ENCODE results near the gene RALGAPA2.

RALGAPA2 gene

DNA sequence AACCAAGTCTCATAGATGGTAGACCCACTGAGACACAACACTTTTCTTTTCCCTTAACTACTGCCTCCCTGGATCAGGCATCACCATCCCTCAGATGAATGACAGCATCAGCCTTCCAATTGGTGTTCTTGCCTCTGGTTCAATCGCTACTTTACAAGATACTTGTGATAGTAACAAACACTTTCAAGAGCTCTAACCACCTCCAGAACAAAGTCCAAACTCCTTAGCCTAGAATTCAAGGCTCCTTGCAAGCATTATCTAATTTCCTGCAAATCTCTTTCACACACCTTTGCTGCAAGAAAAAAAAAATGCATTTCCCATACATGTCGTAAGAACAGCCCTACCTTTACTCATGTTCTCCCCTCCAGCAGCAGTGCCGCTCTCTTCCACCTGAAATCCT, 33.1 kb downstream of the RALGAPA2 start:
- TF ChIP-seq SNAI2 (CRISPR knock-in tag; IDR thresholded peaks at IDR 0.05) (no peak), POU6F1 (CRISPR knock-in tag; IDR thresholded peaks at IDR 0.05; ENCODE audit: borderline replicate concordance, low read depth) (no peak), ZNF8 (CRISPR knock-in tag; IDR thresholded peaks at IDR 0.05) (no peak), RARB (CRISPR knock-in tag; IDR thresholded peaks at IDR 0.05) (no peak), CSDC2 (CRISPR knock-in tag; IDR thresholded peaks at IDR 0.05) (no peak), ZNF70 (CRISPR knock-in tag; IDR thresholded peaks at IDR 0.05) (no peak), PPARA (CRISPR knock-in tag; IDR thresholded peaks at IDR 0.05; ENCODE audit: borderline replicate concordance) (no peak), TOX (CRISPR knock-in tag; IDR thresholded peaks at IDR 0.05; ENCODE audit: borderline replicate concordance) (no peak), TCF4 (CRISPR knock-in tag; IDR thresholded peaks at IDR 0.05; ENCODE audit: borderline replicate concordance) (no peak), GLIS3 (CRISPR knock-in tag; IDR thresholded peaks at IDR 0.05) (no peak), OSR1 (CRISPR knock-in tag; IDR thresholded peaks at IDR 0.05) (no peak), ISL1 (CRISPR knock-in tag; IDR thresholded peaks at IDR 0.05) (no peak), BACH2 (CRISPR knock-in tag; IDR thresholded peaks at IDR 0.05; ENCODE audit: borderline replicate concordance) (no peak), ZFP3 (CRISPR knock-in tag; IDR thresholded peaks at IDR 0.05) (no peak), ZFP30 (CRISPR knock-in tag; IDR thresholded peaks at IDR 0.05) (no peak), TSHZ2 (CRISPR knock-in tag; IDR thresholded peaks at IDR 0.05) (no peak), ZC3H10 (CRISPR knock-in tag; IDR thresholded peaks at IDR 0.05) (no peak)
- TF ChIP-seq, protein P1, sequence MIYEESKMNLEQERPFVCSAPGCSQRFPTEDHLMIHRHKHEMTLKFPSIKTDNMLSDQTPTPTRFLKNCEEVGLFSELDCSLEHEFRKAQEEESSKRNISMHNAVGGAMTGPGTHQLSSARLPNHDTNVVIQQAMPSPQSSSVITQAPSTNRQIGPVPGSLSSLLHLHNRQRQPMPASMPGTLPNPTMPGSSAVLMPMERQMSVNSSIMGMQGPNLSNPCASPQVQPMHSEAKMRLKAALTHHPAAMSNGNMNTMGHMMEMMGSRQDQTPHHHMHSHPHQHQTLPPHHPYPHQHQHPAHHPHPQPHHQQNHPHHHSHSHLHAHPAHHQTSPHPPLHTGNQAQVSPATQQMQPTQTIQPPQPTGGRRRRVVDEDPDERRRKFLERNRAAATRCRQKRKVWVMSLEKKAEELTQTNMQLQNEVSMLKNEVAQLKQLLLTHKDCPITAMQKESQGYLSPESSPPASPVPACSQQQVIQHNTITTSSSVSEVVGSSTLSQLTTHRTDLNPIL (CRISPR knock-in tag; IDR thresholded peaks at IDR 0.05; ENCODE audit: low read depth), result no peak
- TF ChIP-seq, protein P2, sequence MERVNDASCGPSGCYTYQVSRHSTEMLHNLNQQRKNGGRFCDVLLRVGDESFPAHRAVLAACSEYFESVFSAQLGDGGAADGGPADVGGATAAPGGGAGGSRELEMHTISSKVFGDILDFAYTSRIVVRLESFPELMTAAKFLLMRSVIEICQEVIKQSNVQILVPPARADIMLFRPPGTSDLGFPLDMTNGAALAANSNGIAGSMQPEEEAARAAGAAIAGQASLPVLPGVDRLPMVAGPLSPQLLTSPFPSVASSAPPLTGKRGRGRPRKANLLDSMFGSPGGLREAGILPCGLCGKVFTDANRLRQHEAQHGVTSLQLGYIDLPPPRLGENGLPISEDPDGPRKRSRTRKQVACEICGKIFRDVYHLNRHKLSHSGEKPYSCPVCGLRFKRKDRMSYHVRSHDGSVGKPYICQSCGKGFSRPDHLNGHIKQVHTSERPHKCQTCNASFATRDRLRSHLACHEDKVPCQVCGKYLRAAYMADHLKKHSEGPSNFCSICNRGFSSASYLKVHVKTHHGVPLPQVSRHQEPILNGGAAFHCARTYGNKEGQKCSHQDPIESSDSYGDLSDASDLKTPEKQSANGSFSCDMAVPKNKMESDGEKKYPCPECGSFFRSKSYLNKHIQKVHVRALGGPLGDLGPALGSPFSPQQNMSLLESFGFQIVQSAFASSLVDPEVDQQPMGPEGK (CRISPR knock-in tag; IDR thresholded peaks at IDR 0.05; ENCODE audit: borderline replicate concordance), result no peak
- no peak for ATAC-seq

DNA sequence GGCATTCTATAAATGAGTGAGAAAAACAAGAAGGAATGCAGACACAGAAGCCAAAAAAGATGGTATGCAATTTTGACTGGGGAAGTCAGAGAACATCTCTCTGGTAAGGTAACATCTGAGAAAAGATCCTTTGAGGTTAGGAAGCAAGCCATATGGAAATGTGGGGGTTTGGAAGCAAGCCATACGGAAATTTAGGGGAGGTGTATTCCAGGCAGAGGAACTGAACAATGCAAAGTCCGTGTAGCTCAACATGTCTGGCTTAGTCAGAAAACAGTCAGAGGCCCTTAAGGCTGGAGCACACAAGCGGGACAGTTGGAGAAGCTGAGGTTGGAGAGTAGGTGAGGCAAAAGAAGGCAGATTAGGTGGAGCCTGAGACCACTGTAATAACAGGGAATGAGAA, 35.3 kb downstream of the RALGAPA2 start:
- no peak for ATAC-seq
- TF ChIP-seq ARNTL (CRISPR knock-in tag; IDR thresholded peaks at IDR 0.05; ENCODE audit: borderline replicate concordance, low read depth) (no peak), GLIS3 (CRISPR knock-in tag; IDR thresholded peaks at IDR 0.05) (no peak), ESRRG (CRISPR knock-in tag; IDR thresholded peaks at IDR 0.05) (no peak), OSR1 (CRISPR knock-in tag; IDR thresholded peaks at IDR 0.05) (no peak), RARB (CRISPR knock-in tag; IDR thresholded peaks at IDR 0.05) (no peak), ZNF8 (CRISPR knock-in tag; IDR thresholded peaks at IDR 0.05) (no peak), SNAI2 (CRISPR knock-in tag; IDR thresholded peaks at IDR 0.05) (no peak), CSRNP3 (CRISPR knock-in tag; IDR thresholded peaks at IDR 0.05) (no peak), POU6F1 (CRISPR knock-in tag; IDR thresholded peaks at IDR 0.05; ENCODE audit: borderline replicate concordance, low read depth) (no peak), ZNF565 (CRISPR knock-in tag; conservative IDR thresholded peaks at IDR 0.05; ENCODE audit: low read depth) (no peak), ISL1 (CRISPR knock-in tag; IDR thresholded peaks at IDR 0.05) (no peak), TCF4 (CRISPR knock-in tag; IDR thresholded peaks at IDR 0.05; ENCODE audit: borderline replicate concordance) (no peak), ZFP30 (CRISPR knock-in tag; IDR thresholded peaks at IDR 0.05) (no peak)
- TF ChIP-seq, protein P1 (CRISPR knock-in tag; IDR thresholded peaks at IDR 0.05; ENCODE audit: low read depth), result no peak
- TF ChIP-seq, protein P2 (CRISPR knock-in tag; IDR thresholded peaks at IDR 0.05; ENCODE audit: borderline replicate concordance), result no peak
